HG03097 (cell line): ENCODE measurements around the gene NHLRC2.

Experiments
- ATAC-seq: cut with Tn5 transposase; IDR thresholded peaks from one replicate; pipeline ENCODE4 v1.9.1; 2021; ENCODE audit not compliant: unreplicated experiment, low FRiP score

Gene NHLRC2

DNA sequence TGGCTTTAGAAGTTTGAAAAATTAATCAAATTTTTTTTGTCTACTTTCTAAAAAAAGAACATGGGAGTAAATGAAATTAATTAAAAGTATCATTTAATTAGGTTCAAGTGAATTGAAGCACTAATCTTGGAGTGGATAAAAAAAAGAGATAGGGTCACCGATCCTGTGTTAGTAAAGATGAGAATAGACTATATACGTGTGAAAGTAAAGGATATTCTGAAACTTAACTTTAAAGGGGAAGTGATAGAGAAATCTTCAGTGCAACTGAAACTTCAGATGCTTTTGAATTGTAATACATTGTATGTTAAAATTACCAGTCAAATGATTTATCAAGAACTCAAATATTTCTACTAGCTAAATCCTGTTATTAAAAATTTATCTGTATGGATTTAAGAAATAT, 4.8 kb downstream of the NHLRC2 start:
- ATAC-seq = no peak

DNA sequence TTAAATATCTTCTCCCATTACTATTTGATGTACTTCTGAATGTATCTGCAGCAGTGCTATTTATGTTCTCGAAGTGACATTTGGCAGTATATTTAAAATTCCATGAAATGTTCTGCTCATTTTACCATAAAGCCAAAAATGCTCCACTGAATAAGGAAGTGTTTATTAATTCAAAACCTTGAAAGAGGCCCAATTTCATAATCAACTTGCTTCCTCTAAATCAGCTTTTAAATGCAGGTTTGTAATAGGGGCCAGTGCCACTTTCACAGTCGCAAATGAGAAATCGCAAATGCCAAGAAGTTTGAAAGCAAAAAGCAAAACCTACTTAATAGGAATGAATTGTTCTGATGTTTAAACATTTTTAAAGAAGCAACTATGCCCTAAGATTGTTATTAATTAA, 11.4 kb downstream of the NHLRC2 start:
- no peak for ATAC-seq

- ATAC-seq = no peak
Observed at GRCh38 chr10:113866551-113867394, 12.3 kb downstream of the NHLRC2 start.

GRCh38 chr10:113867904-113868303, 13.4 kb downstream of the NHLRC2 start:
- no peak for ATAC-seq

GRCh38 chr10:113869789-113870188, 15.3 kb downstream of the NHLRC2 start:
- ATAC-seq = no peak

GRCh38 chr10:113872139-113873030, 17.9 kb downstream of the NHLRC2 start:
- ATAC-seq = no peak

DNA sequence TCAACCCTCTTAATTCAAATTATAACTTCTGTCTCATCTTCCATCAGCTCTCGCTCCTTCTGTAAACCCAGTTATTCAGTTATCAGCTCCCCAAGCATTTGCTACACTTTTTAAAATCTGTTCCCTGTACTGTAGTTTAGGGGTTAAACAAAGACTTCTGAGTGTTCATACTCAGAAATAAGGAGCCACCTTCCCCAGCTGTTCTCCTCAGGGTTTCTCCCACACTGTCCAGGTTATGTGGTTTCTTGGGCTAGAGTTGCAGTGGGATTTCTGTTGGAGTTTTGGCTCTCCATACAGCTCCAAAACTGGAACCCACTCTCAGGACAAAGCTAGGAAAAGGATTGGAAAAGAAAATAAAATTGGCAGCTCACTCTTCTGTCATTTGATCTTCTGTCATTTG, 20.8 kb downstream of the NHLRC2 start:
- ATAC-seq = no peak

GRCh38 chr10:113876461-113876860, 22.0 kb downstream of the NHLRC2 start:
- ATAC-seq = no peak

- peak; percentile 69 for ATAC-seq
Observed at GRCh38 chr10:113879691-113880090, 25.2 kb downstream of the NHLRC2 start.

GRCh38 chr10:113880236-113880635, 25.8 kb downstream of the NHLRC2 start:
- peak; percentile 27 for ATAC-seq

GRCh38 chr10:113882240-113882639, 27.8 kb downstream of the NHLRC2 start:
- ATAC-seq = no peak

DNA sequence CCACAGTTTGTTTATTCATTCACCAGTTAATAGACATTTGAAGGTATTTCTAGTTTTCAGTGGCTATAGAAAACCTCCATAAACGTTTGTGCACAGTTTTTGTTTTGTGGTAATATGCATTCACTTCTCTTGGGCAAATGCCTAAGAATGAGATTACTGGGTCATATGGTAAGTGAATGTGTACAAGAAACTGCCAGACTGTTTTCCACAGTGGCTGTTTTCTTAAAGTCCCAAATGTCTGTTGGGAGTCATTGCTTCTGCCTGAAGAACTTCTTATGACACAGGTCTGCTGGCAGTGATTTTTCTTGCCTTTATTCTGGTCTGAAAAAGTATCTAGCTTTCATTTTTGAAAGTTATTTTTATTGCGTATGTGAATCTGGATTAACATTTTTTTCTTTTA, 35.5 kb downstream of the NHLRC2 start:
- ATAC-seq = no peak

- no peak for ATAC-seq
Observed at GRCh38 chr10:113890769-113891168, 36.3 kb downstream of the NHLRC2 start.

DNA sequence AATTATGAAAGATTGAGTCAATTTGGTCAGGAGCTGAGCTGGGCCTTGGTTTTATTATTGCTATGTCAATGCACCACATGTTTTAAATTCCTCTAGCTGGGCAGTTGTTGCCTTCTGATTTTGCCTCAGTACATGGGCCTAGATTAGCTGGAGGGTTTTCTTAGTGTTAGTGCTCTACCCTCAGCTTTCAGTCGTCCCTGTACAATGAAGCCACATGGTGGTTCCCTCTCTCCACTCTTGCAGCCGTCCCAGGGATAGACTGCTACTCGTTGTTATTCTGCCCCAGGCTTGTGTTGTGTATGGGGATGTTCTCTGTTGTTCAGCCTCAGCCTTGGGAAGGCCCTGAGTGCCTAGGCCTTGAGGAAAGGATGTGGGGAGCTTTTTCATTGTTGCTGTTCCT, 37.0 kb downstream of the NHLRC2 start:
- no peak for ATAC-seq

GRCh38 chr10:113893570-113893969, 39.1 kb downstream of the NHLRC2 start:
- no peak for ATAC-seq

DNA sequence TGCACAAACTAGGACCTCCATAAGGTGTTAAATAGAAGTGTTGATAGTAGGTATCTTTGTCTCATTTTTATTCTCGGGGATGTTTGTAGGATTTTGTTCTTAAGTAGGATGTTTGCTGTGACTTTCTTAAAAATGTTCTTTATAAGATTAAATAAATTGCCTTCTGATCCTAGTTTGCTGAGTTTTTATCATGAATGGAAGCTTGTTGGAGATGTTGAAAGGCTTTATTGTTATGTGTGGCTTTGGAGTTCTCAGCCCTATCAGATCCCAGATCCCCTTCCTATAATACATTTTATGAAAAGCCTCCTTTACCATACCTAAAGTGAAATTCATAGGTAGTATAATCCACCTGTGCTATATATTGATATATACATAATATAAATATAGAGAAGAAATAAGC, 40.1 kb downstream of the NHLRC2 start:
- ATAC-seq = no peak

DNA sequence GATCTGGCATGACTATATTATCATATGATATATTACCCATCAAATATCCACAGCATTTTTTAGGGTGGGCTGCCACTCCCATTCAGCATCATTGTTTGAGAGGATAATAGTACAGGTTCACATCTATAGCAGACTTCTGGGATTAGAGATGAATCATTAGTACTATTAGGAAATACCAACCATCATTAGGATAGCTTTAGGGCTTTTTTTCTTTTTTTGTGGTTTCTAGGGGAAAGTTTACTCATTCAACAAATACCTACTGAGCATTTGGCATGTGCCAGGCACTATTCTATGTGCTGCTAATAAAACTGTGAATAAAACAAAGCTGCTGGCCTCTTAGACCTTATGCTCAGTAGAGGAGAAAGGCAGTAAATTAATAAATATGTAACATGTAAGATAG, 40.6 kb downstream of the NHLRC2 start:
- ATAC-seq = no peak

DNA sequence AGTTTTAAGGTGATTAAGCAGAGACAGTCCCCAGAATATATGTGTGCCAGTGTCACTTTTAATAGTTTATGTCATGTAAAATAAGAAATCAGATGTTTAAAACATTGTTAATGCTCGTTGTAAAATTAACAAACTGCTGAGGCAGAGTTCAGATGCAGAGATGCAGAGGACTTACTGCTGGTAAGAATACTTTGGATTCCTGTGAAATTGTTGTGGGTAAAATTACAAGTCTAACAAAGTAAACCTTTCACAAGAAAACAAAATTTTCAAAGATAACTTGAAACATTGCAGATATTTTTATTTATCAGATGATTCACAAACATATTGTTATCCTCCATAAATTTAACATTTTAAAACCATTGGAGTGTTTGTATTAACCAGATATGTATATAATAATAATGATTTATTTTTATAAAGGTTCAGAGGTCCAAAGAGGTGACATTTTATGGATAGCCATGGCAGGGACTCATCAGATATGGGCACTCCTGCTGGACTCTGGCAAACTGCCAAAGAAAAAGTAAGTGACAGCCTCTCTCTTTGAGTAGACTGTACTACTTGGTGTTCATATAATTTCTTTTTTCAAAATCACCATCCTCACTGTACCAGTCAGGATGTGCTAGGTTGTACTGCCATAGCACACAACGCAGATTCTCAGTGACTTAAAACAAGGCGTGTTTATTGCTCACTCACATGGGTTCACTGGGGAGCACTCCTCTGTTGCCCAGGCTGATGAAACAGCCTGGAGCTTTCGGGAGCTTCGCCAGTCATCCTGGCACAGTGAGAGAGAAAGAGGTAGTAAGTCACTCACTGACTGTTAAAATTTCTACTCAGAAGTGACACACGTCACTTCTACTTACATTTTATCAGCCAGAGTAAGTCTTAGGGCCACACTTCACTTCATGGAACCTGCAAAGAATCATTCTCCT, 43.5 kb downstream of the NHLRC2 start:
- no peak for ATAC-seq

DNA sequence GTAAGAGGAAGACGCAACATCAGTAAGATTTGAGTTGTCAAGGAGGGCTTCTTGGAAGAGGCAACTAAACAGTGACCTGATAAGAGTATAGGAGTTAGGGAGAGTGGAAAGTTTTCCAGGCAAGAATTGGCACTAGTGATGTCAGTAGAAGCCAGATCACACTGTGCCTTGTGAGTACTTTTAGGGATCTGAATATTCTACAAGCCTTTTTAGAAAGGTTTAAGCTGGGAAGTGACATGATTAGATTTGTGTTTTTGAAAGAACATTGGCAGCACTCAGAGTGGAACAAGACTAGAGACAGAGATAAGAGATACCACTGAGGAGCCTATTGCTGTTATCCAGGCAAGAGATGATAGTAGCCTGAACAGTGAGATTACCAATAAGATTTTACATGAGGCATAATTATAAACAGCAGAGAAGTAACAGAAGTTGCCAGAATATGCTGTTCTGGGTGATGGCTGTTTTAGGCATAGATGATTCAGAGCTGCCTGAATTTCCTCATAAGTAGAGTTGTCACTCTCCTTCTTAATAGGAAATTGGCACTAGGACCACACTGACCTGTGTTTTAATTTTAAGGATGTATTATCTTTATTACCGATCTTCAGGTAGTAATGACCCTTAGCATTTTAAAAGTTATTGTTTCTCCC, 45.6 kb downstream of the NHLRC2 start:
- ATAC-seq = no peak

DNA sequence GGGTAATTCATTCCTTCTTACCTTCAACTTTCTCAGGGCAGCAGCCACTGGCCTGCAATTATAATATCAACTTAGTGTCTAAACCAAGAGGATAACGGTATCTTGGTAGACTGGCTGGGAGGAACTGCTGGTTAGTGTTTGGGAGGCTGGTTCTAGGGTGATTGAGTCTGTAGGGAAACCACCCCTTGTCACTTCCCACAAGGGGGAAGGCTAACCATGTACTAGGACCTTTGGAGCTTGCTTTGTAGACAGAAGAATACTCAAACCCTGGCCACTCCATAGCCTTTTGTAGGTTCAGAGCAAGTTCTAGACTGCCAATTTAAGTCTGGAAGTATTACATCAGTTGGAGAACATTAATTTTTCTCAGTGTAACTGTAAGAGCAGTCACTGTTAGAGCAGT, 51.3 kb downstream of the NHLRC2 start:
- ATAC-seq = no peak
